GM10248 (cell line): ENCODE measurements around the gene SFXN1.
A peak's percentile ranks its signal among the peaks of the same experiment; 100 is the strongest.

ENCODE experiments used
- CTCF ChIA-PET: fragments of 300-600 bp; sonication (Branson Sonifier 250); formaldehyde crosslinking; extraction: SDS; loops from one replicate; lab custom pipeline; 2021; ENCODE audit warnings: antibody characterized with exemption; lab: Yijun Ruan, JAX
- POLR2A ChIA-PET: fragments of 350-650 bp; sonication (Branson Sonifier 250); formaldehyde crosslinking; extraction: SDS; loops from one replicate; lab custom pipeline; 2020; ENCODE audit warnings: antibody characterized with exemption; lab: Yijun Ruan, JAX
- DNase-seq: peaks from one replicate; pipeline ENCODE4 v3.0.0; 2012; ENCODE audit errors: extremely low spot score
- TF ChIP-seq, protein P1 (sequence below): IDR thresholded peaks from 2 replicates; pipeline ENCODE4 v1.5.1; 2012; ENCODE audit warnings: mild to moderate bottlenecking, low read depth; ENCODE audit errors: extremely low read depth, missing control alignments, control extremely low read depth

SFXN1 gene

DNA sequence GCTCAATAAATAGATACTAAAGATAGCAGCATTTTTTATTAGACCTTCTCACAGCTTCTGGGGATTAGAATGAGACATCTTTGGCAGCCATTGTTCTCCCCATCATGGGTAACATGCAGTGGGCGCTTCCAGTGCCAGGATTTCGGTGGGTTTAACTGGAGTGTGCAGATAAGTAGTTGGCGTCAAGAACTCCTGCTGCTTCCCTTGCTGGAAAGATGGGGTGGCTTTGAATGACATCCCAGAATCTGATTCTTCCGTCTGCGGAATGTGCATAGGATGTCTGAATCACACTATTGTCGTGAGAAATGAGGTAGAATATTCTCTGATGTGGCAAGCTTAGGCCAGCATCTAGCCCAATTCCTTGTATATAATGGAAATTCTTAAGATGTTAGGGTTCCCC lies 7.3 kb downstream of the SFXN1 start:
- TF ChIP-seq, protein P1, sequence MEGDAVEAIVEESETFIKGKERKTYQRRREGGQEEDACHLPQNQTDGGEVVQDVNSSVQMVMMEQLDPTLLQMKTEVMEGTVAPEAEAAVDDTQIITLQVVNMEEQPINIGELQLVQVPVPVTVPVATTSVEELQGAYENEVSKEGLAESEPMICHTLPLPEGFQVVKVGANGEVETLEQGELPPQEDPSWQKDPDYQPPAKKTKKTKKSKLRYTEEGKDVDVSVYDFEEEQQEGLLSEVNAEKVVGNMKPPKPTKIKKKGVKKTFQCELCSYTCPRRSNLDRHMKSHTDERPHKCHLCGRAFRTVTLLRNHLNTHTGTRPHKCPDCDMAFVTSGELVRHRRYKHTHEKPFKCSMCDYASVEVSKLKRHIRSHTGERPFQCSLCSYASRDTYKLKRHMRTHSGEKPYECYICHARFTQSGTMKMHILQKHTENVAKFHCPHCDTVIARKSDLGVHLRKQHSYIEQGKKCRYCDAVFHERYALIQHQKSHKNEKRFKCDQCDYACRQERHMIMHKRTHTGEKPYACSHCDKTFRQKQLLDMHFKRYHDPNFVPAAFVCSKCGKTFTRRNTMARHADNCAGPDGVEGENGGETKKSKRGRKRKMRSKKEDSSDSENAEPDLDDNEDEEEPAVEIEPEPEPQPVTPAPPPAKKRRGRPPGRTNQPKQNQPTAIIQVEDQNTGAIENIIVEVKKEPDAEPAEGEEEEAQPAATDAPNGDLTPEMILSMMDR = no peak
- DNase-seq = no peak
- ChIA-PET POLR2A (no interaction called here), CTCF (interaction anchor here (0.9 kb wide), 1 partner anchor 21 kb away, joined by 3 read pairs; no protein-coding TSS in a partner anchor)

GRCh38 chr5:175487514-175488222 lies 9.3 kb downstream of the SFXN1 start:
- ChIA-PET CTCF (interaction anchor here (1.3 kb wide), 1 partner anchor 16 kb away, joined by 3 read pairs; no protein-coding TSS in a partner anchor), POLR2A (no interaction called here)
- no peak for DNase-seq
- TF ChIP-seq, protein P1 = no peak

DNA sequence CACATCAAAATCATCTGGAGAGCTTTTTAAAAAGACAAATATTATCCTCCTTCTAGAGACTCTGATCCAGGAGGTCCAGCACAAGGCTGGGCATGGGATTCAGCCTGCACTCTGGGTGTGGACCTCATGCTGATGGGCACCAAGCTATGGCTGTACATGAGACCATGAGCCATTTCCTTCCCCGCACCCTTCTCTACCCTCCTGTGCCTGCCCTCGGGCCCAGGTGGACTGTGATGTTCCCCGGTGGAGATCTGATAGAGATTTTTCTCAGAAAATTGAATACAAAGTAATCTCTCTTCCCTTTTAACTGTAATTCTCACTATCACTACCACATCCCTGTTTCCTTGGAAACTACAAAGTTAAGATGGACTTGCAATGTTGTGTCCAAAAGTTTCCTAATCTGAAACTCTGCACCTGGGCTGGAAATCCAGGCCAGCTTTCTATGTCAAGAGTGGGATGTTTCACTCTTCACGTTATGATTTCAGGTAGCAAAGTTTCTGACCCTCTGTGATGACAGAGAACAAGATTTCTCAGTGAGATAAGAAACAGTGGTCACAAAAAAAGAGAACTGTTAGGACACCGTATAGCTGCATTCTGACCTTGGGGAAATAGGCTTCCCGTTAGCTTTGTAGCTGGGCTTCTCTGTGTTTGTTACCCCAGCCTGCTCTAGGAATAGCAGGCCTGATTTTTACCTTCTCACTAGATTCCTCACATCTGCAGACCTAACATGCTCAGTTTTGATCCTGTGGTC lies 11.5 kb downstream of the SFXN1 start:
- TF ChIP-seq, protein P1 = no peak
- ChIA-PET POLR2A (no interaction called here), CTCF (interaction anchor here (1.0 to 1.4 kb wide), 4 partner anchors 12 to 74 kb away, joined by 4 to 5 read pairs (median 4); partner anchors contain the start of gene SFXN1)
- peak; percentile 24 for DNase-seq

- ChIA-PET CTCF (interaction anchor here (0.7 to 1.3 kb wide), 2 partner anchors 9 to 13 kb away, joined by 3 to 5 read pairs; partner anchors contain the start of gene SFXN1), POLR2A (no interaction called here)
These were observed 12.9 kb downstream of the SFXN1 start for GRCh38 chr5:175491223-175491622.

DNA sequence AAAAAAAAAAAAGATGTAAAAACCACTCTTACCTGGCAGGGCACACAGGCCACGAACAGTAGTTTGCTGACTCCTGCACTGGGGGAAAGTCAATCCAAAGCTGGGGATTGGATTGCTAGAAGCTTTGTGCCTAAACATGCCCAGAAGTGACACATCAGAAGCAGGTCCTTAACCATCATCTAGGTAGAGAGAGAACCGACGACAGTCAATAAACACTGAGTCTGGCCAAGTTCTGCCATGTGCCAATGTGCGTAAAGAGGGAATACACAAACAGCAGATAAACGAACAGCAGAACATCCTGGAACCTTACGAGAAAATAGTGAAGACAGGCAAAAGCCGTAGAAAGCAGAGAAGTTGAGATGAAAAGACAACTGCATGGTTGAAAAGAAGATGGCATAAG lies 14.9 kb downstream of the SFXN1 start:
- POLR2A ChIA-PET = no interaction called here
- no peak for DNase-seq

More at GRCh38 chr5:175491223-175491622, 12.9 kb downstream of the SFXN1 start:
- TF ChIP-seq, protein P1 = no peak
- no peak for DNase-seq

DNA sequence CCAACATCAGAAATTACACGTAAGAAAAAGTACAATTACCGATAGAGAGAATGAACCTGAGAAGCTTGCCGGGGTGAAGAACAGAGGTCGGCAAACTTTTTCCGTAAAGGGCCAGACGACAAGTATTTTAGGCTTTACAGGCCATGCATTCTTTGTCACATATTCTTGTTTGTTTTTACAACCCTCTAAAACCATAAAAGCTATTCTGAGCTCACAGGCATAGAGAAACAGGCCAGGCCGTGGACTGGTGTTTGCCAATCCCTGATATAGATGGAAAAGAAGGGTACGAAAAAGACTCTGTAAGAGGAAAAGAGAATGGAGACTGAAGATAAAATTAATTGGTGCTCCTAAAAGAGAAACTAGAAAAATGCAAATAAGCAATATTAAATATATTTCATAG lies 15.4 kb downstream of the SFXN1 start:
- TF ChIP-seq, protein P1 = no peak
- DNase-seq = no peak
- POLR2A ChIA-PET = no interaction called here
- CTCF ChIA-PET = no interaction called here

More for the DNA sequence above, 14.9 kb downstream of the SFXN1 start:
- CTCF ChIA-PET = no interaction called here
- TF ChIP-seq, protein P1 = no peak
